Mammary epithelial cell (primary cell): ENCODE results near the gene NEK5.

Experiments
- EZH2 ChIP-seq: IDR thresholded peaks from 2 replicates; pipeline ENCODE4 v1.6.1; 2012; ENCODE audit warnings: low read length, inconsistent platforms, borderline replicate concordance
- TF ChIP-seq, protein P1 (sequence below), 2 donors: IDR thresholded peaks in 1 of 2; conservative IDR thresholded peaks in 1 of 2; 2 replicates each; pipeline ENCODE4 v1.5.1; 2011 to 2012; ENCODE audit warnings: inconsistent platforms in 2 of 2, low read length in 2 of 2, mild to moderate bottlenecking in 2 of 2, control low read depth in 1 of 2, low read depth in 1 of 2; ENCODE audit not compliant: insufficient read depth in 1 of 2; ENCODE audit errors: extremely low read depth in 1 of 2

DNA sequence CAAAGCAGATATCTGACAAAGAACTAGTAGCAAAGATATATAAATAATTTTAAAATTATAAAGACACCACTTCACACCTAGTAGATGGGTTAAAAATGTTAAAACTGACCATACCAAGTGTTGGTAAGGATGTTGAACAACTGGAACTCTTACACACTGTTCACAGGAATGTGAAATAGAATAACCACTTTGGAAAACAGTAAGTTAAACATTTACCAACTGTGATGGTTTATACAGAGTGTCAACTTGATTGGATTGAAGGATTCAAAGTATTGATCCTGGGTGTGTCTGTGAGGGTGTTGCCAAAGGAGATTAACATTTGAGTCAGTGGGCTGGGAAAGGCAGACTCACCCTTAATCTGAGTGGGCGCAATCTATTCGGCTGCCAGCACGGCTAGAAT lies 85.2 kb downstream of the NEK5 start:
- TF ChIP-seq, protein P1, sequence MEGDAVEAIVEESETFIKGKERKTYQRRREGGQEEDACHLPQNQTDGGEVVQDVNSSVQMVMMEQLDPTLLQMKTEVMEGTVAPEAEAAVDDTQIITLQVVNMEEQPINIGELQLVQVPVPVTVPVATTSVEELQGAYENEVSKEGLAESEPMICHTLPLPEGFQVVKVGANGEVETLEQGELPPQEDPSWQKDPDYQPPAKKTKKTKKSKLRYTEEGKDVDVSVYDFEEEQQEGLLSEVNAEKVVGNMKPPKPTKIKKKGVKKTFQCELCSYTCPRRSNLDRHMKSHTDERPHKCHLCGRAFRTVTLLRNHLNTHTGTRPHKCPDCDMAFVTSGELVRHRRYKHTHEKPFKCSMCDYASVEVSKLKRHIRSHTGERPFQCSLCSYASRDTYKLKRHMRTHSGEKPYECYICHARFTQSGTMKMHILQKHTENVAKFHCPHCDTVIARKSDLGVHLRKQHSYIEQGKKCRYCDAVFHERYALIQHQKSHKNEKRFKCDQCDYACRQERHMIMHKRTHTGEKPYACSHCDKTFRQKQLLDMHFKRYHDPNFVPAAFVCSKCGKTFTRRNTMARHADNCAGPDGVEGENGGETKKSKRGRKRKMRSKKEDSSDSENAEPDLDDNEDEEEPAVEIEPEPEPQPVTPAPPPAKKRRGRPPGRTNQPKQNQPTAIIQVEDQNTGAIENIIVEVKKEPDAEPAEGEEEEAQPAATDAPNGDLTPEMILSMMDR (conservative IDR thresholded peaks at IDR 0.05 in 1 of 2, IDR thresholded peaks at IDR 0.05 in 1 of 2; ENCODE audit: extremely low read depth in 1 of 2, insufficient read depth in 1 of 2, low read depth in 1 of 2, low read length in 2 of 2) = no peak
- no peak for TF ChIP-seq EZH2
